ENCODE data around the gene HSPA12A. TPM values are rescaled to one million over a fixed set of nuclear protein-coding genes. Genes with fewer than 3 reads are reported as not detected.

Gene HSPA12A
- total RNA-seq, 2 donors from 2014 or later: 10.1 to 11.5 TPM

- TF ChIP-seq CTCF (IDR thresholded peaks at IDR 0.05): no peak
- H3K9me3 ChIP-seq: no peaks in the 10 kb centered on the region
- no peaks in the 10 kb centered on the region for H3K4me1 ChIP-seq
- DNase-seq (ENCODE audit: low spot score): peak; percentile 50
- H3K4me3 ChIP-seq: no peak overlapping the region
- H3K36me3 ChIP-seq: no peaks in the 10 kb centered on the region
- no peak overlapping the region for H3K27ac ChIP-seq
- no peaks in the 10 kb centered on the region for H3K27me3 ChIP-seq
These were observed 108.0 kb downstream of the HSPA12A start for GRCh38 chr10:116634126-116634975.

GRCh38 chr10:116633216-116633600 lies 109.2 kb downstream of the HSPA12A start:
- Histone ChIP-seq H3K4me3 (no peak overlapping the region), H3K27ac (no peak overlapping the region), H3K36me3 (no peaks in the 10 kb centered on the region), H3K4me1 (no peaks in the 10 kb centered on the region), H3K9me3 (no peaks in the 10 kb centered on the region), H3K27me3 (no peaks in the 10 kb centered on the region)
- no peak for DNase-seq (ENCODE audit: low spot score)
- no peak for TF ChIP-seq CTCF (IDR thresholded peaks at IDR 0.05)

- DNase-seq (ENCODE audit: low spot score): no peak
- Histone ChIP-seq H3K36me3 (no peaks in the 10 kb centered on the region), H3K27ac (no peak overlapping the region), H3K4me3 (no peak overlapping the region), H3K9me3 (no peaks in the 10 kb centered on the region), H3K27me3 (no peaks in the 10 kb centered on the region), H3K4me1 (no peaks in the 10 kb centered on the region)
- no peak for TF ChIP-seq CTCF (IDR thresholded peaks at IDR 0.05)
These were observed 109.7 kb downstream of the HSPA12A start for GRCh38 chr10:116632596-116633215.

- Histone ChIP-seq H3K4me3 (no peak overlapping the region), H3K36me3 (no peaks in the 10 kb centered on the region), H3K27ac (no peak overlapping the region), H3K4me1 (no peaks in the 10 kb centered on the region), H3K27me3 (no peaks in the 10 kb centered on the region), H3K9me3 (no peaks in the 10 kb centered on the region)
- no peak for TF ChIP-seq CTCF (IDR thresholded peaks at IDR 0.05)
- DNase-seq (ENCODE audit: low spot score): peak; percentile 32
These were observed 110.5 kb downstream of the HSPA12A start for GRCh38 chr10:116631871-116632295.

- H3K4me3 ChIP-seq: no peak overlapping the region
- H3K27me3 ChIP-seq: no peaks in the 10 kb centered on the region
- H3K36me3 ChIP-seq: no peaks in the 10 kb centered on the region
- H3K4me1 ChIP-seq: no peaks in the 10 kb centered on the region
- H3K27ac ChIP-seq: no peak overlapping the region
- no peak for TF ChIP-seq CTCF (IDR thresholded peaks at IDR 0.05)
- no peak for DNase-seq (ENCODE audit: low spot score)
- no peaks in the 10 kb centered on the region for H3K9me3 ChIP-seq
These were observed 112.3 kb downstream of the HSPA12A start for GRCh38 chr10:116630020-116630419.
